Measurements from ENCODE around the gene RNF222. TPM values are rescaled to one million over a fixed set of nuclear protein-coding genes. Genes with fewer than 3 reads are reported as not detected.
"Not testable (repeated sequence)": the region's sequence is repeated elsewhere in the genome, so short reads cannot be mapped to it uniquely, and the experiment has no call there.

The RNF222 gene
- total and polyA plus RNA-seq, 9 donors: not detected

DNA sequence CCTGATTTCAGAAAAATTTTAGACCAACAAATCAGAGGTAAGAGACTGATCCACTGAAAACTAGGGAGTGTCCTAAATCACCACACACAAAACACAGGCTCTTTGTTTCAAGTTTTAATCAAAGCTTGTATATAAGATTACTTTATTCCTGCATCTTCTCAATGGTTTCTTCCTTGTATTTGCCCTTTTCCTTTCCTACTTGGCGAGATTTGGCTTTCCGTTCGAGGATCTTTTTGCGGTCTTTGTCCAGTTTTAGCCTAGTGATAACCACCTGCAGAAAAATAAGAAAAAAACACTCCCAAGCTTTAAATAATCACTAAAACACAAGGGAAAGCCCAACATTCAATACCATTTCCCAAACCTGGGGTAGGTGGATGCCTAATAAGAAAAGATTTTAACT is 20.2 kb downstream of the RNF222 start:
- H3K36me3 ChIP-seq: no peaks in the 10 kb centered on the region
- H3K27ac ChIP-seq: no peak overlapping the region

DNA sequence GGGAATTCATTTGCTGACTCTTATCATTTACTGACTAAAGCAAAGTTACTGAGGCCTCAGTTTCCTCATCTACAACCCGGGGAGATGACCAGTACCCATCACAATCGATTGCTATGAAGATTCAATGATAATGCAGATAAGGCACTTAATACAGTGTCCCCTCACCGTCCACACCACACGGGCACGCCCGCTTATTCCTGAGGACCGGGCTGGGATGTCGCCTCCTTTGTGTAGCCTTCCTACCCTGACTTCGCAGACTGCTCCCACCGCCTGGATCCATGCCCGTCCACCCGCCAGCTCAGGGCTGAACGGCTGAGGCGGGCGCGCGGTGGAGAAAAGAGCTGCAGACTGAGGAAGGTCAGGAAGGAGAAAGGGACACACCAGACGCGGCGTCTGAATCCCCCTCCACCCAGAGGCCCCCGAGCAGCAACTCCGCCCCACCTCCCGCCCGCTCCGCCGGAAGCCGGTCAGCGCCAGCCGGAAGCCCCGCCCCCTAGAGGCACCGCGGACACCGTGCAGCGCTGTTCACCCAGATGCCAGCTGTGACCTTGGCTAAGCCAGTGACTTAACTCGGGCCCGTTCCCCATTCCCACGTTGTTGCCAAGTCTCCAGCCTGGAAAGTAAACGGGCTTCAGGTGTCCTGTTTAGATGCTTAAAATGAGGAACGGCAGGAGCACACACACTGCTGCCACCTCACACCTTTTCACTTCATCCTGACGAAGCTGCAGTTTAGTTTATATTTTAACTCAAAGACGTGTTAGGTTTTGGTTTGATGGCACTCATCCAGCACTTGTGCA is 21.2 kb downstream of the RNF222 start, which contains the start of gene KRABD2:
Gene KRABD2, minus strand, starts transcription at position 434 of the 797 bp plus-strand sequence.
- Histone ChIP-seq H3K36me3 (no peaks in the 10 kb centered on the region), H3K4me1 (ENCODE audit: insufficient read depth) (peaks cover 13% of the 10 kb centered on the region), H3K9me3 (no peaks in the 10 kb centered on the region), H3K4me3 (peak within 1 kb of the TSS; percentile 63), H3K27ac (peak within 1 kb of the TSS; percentile 27 to 64), H3K27me3 (no peaks in the 10 kb centered on the region)
- TF ChIP-seq POLR2A (IDR thresholded peaks at IDR 0.05): peak; percentile 51
- TF ChIP-seq EP300 (IDR thresholded peaks at IDR 0.05): no peak
- TF ChIP-seq CTCF (IDR thresholded peaks at IDR 0.05): peak in 2 of 3 donors; percentile 19 to 29
- WGBS, 3 donors: 1% methylated on average over 39 to 41 of the region's 41 CpGs
- intact Hi-C loops (cut with DNase I): no loop called here
- DNase-seq: peak; percentile 86 to 92 (median 91)

More for the DNA sequence above, 20.2 kb downstream of the RNF222 start:
- 80 to 87% (median 84%) methylated on average over 4 of the region's 4 CpGs for WGBS, 3 donors
- TF ChIP-seq POLR2A (IDR thresholded peaks at IDR 0.05) (no peak), CTCF (IDR thresholded peaks at IDR 0.05) (no peak), EP300 (IDR thresholded peaks at IDR 0.05) (no peak)
- Histone ChIP-seq H3K27me3 (no peaks in the 10 kb centered on the region), H3K4me3 (no peak overlapping the region), H3K4me1 (ENCODE audit: insufficient read depth) (peaks cover 19% of the 10 kb centered on the region), H3K9me3 (no peaks in the 10 kb centered on the region)
- no peak for DNase-seq
- intact Hi-C loops (cut with DNase I): no loop called here

- intact Hi-C loops (cut with DNase I): no loop called here
Measured at GRCh38 chr17:8375738-8376259, 21.8 kb downstream of the RNF222 start.

GRCh38 chr17:8373856-8374255 is 23.8 kb downstream of the RNF222 start:
- H3K4me3 ChIP-seq; H3K4me1 ChIP-seq (ENCODE audit: insufficient read depth); H3K36me3 ChIP-seq; DNase-seq; intact Hi-C loops (cut with DNase I); H3K9me3 ChIP-seq; H3K27ac ChIP-seq; H3K27me3 ChIP-seq: not testable (repeated sequence)
- 92 to 96% (median 95%) methylated on average over 16 to 26 of the region's 26 CpGs for WGBS, 3 donors

More at GRCh38 chr17:8375738-8376259, 21.8 kb downstream of the RNF222 start:
- no peak for DNase-seq
- Histone ChIP-seq H3K4me1 (ENCODE audit: insufficient read depth) (peaks cover 9% of the 10 kb centered on the region), H3K27me3 (no peaks in the 10 kb centered on the region), H3K9me3 (no peaks in the 10 kb centered on the region), H3K36me3 (no peaks in the 10 kb centered on the region), H3K4me3 (peak overlapping the region; percentile 63), H3K27ac (peak overlapping the region; percentile 27 to 64)
- TF ChIP-seq POLR2A (IDR thresholded peaks at IDR 0.05) (no peak), CTCF (IDR thresholded peaks at IDR 0.05) (no peak), EP300 (IDR thresholded peaks at IDR 0.05) (no peak)
- 6 to 9% (median 7%) methylated on average over 18 of the region's 18 CpGs for WGBS, 3 donors

DNA sequence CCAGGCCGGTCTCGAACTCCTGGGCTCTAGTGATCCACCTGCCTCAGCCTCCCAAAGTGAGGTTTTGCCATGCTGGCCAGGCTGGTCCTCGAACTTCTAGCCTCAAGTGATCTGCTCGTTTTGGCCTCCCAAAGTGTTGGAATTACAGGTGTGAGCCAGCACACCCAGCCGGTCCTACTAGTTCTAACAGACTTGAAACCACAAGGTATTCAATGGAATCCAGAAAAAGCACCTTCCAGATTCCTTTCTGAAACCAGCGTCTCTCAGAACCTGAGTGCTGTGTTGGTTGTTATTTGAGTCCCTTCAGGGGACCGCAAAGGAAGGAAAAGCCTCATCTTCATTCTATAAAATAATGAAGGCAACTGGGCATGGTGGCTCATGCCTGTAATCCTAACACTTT is 25.2 kb downstream of the RNF222 start:
- intact Hi-C loops (cut with DNase I): no loop called here
- no peak overlapping the region for H3K4me3 ChIP-seq
- no peaks in the 10 kb centered on the region for H3K27me3 ChIP-seq
- no peaks in the 10 kb centered on the region for H3K9me3 ChIP-seq
- no peaks in the 10 kb centered on the region for H3K36me3 ChIP-seq
- WGBS, 3 donors: 89 to 93% (median 91%) methylated on average over 7 of the region's 7 CpGs
- TF ChIP-seq POLR2A (IDR thresholded peaks at IDR 0.05) (no peak), CTCF (IDR thresholded peaks at IDR 0.05) (no peak), EP300 (IDR thresholded peaks at IDR 0.05) (no peak)
- no peak for DNase-seq
- H3K4me1 ChIP-seq (ENCODE audit: insufficient read depth): peaks cover 8% of the 10 kb centered on the region
- no peak overlapping the region for H3K27ac ChIP-seq

Measured in ovary (tissue), 9 donors.